Right lung (tissue), 5 donors: ENCODE results near the gene RELN. TPM values are rescaled to one million over a fixed set of nuclear protein-coding genes. Genes with fewer than 3 reads are reported as not detected.
A peak's percentile ranks its signal among the peaks of the same experiment; 100 is the strongest.

ENCODE experiments used
- DNase-seq, 2 donors: peaks; one replicate each; pipeline ENCODE4 v3.0.0-alpha.2; 2013
- polyA plus RNA-seq, 5 donors: library from polyadenylated mRNA; unstranded; fragments of 120-200 nt; gene quantifications; one replicate each; pipeline versions ENCODE4 v1.2.1 to v1.2.3, GENCODE V29; 2013; ENCODE audit warnings: inconsistent platforms in 1 of 5, low replicate concordance in 1 of 5; ENCODE audit not compliant: insufficient read length in 5 of 5, insufficient read depth in 1 of 5

Gene RELN
- polyA plus RNA-seq, 5 donors: 8.7 to 24.7 (median 17.2) TPM

- no peak for DNase-seq
These were observed 1.5 kb upstream of the RELN start for GRCh38 chr7:103990991-103991390.

DNA sequence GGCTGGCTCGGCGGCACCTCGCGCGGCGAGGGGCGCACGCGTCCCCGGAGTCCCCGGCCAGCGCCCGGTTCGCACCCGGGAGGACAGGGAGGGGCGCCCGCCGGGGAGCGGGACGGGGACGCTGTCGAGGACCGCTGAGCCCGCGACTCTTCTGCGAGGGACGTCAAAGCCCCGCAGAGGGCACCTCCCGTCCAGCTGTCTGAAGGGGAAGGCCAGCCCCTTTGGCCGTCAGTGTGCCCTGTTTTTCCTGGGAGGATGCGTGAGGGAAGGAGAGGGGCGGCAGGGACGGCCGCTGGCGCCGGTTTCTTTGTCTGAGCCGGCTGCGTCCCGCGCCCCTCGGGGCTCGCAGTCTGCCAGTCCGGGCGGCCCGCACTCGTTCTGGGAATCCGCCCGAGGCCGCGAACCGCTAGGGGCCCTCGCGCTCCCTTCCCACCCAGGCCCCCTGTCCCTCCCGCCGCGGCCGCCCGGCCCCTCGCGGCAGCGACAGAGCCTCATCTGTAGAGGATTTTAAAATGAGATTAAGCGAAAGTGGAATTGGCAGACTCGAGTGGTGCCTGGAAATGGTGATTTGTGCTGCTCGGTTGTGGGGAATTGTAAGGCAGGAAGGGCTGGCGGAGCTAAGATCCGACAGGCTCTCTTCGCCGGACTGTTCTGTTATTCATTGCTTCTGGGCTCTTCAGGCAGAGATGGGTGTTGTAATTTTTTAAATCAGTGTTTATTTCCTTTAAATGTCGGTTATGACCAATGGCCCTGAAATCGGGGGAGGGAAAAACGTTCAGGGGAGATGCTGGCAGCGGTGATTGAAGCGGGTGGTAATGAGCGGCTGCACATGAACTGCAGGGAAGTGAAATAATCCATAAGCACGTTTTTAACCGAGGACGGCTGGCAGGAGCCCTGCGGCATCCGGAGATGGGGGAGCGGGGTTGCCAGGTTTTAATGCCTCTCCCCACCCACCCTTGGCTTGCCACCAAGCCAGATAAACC, 618 bp upstream of the RELN start:
- peak; percentile 19 to 23 for DNase-seq

- DNase-seq: peak in 1 of 2 donors; percentile 5
These were observed 824 bp downstream of the RELN start for GRCh38 chr7:103988468-103989199.

- no peak for DNase-seq
These were observed 2.0 kb downstream of the RELN start for GRCh38 chr7:103987451-103987850.

DNA sequence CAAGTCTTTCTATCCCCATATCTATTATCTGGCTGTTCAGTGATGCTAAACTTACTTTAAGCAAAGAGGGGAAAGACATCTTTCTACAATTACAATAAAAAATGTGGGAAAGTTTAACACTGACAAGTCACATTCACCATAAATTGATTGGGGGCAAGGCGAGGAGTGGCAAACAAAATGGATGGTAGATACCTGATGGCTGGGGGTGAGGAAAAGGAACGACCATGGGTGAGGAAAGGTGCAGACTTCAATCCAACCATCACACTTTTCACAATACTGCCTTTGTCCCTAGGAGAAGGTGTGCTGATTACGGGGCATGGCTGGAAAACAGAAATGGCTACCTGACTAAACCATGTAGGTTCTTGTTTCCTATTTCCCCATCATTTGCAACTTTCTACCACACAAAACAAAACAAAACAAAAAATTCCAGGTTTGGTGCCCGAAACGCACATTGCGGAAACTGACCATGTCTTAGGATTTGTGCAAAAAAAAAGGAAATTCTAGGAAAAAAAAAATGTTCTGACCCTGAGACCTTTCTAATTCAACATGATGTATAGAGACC, 3.8 kb downstream of the RELN start:
- no peak for DNase-seq

- no peak for DNase-seq
These were observed 5.4 kb downstream of the RELN start for GRCh38 chr7:103984050-103984449.

- DNase-seq: no peak
These were observed 6.1 kb downstream of the RELN start for GRCh38 chr7:103983201-103983977.

DNA sequence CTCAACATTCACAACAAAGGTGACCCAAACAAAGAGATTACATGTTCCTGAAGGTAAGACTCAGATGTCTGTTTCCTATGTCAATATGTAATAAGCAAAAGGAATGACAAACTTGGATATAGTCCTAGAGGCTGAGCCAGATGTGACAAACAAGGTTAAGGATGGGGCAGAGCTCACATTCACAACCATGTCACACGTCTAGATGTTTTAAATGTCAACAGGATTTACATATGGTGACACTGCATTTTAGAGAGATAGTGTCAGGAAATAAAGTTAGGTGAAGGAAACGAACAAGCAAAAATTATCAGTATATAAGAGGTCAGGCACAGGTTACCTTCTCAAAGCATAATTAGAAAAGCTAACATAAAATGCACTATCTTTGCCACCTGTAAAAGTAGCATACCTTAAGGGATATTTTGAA, 8.4 kb downstream of the RELN start:
- DNase-seq: no peak

DNA sequence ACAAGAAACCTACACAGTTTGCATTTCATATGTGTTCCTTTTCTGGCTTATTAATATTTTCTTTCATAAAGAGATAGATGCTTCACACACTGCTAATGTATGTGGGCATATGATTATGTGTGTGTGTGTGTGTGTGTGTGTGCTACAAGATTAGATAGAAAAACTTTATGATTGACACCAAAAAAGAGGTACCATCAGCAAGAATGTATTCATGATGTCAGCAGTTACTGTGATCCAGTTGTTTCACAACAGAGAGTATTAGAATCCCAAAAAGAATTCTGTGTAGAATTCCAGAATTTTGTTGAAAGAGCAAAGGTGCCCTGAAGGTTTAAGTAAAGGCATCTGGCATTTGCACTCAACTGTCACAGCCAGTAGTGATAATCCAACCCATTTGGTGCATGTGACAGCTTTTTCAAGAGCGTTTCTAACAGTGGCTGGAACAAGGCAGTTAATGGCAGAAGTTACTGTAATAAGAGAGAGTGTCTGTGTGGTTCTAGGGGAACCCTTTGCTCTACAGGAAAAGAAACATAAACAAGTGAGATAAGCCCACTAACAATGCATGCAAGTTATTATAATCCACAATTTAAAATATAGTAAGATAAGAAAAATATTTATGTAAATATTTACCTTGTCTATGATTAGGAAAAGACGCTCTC, 16.6 kb downstream of the RELN start:
- no peak for DNase-seq

- no peak for DNase-seq
These were observed 22.1 kb downstream of the RELN start for GRCh38 chr7:103967401-103967800.

GRCh38 chr7:103966593-103967277, 22.7 kb downstream of the RELN start:
- DNase-seq: no peak

- no peak for DNase-seq
These were observed 25.2 kb downstream of the RELN start for GRCh38 chr7:103964269-103964668.

GRCh38 chr7:103962070-103962469, 27.4 kb downstream of the RELN start:
- no peak for DNase-seq

DNA sequence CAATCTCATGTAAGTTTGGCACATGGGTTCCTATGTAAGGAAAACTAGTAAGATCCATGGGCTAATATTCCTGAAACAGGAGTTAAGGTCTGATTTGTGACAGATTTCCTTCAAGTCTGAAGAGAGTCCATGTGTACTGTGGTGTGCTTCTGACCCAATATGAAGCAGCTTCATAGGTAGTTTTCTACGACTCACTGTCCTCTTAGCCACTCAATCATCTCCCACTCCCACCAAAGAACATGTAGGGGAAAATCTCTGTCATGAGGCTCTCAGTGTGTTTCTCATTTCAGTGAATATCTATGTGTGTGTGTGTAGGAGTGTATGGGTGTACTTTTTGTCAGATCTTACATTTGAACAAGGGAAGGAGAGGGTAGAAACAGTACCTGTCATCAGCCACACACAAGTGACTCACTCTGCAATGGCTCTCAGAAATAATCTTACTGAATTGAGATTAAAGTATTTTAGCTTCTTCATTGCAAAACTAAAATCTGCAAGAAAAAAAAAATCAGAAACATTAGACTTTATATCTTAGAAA, 31.1 kb downstream of the RELN start:
- no peak for DNase-seq

GRCh38 chr7:103955985-103956384, 33.5 kb downstream of the RELN start:
- DNase-seq: no peak

DNA sequence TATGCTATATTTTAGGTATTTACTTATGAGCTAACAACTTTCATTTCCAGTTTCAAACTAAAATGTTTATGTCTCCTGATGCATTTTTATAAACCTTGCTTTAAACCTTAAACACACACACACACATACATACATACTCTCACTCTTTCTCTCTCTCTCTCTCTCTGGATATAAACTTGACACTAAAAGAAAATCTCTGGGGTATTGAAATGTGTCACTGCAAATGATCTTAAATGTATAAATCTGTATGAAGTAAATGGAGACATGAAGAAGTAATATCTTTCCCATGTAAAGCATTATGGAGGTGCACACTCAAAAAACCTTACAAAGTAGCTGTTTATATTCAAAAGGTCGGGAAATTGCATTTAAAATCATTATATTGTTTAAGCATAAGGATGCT, 37.0 kb downstream of the RELN start:
- no peak for DNase-seq

GRCh38 chr7:103951311-103951710, 38.1 kb downstream of the RELN start:
- DNase-seq: no peak

DNA sequence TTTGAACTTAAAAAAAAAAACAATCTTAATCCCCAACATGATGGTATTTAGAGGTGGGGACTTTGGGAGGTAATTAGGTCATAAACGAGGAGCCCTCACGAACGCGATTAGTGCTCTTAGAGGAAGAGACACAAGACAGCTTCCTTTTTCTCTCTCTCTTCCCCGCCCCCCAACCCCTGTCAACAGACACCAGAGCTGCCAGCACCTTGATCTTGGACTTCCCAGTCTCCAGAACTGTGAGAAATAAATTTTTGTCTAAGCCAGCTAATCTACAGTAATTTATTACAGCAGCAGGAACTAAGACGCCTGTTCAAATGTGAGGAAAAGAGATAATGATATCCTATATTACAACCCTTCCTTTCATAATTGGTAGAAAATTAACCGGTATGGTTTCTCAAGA, 40.1 kb downstream of the RELN start:
- no peak for DNase-seq

DNA sequence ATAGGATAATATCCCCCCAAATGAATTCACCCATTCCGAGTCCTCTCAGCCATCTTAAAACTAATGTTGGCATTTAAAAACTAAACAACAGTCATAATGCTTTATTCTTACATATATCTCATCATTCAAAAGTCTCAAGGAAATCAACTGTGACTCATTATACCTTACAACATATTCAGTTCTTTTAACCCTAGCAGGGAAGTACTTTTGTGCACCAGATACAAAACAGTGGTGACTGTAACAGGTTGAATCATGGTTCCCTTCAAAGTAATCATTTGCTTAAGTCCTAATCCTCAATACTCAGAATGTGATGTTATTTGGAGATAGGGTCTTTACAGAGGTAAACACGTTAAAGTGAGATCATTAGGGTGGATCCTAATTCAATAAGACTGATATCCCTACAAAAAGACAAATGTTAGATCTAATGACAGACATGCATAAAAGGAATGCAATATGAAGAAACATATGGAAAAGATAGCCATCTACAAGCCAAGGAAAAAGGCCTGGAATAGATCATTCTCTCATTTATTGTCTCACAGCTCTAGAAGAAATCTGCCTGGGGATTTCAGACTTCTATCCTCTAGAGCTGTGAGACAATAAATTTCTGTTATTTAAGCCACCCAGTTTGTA, 42.3 kb downstream of the RELN start:
- DNase-seq: no peak
